Right atrium auricular region (tissue), 2 donors: ENCODE data around the gene NPTX1. TPM values are rescaled to one million over a fixed set of nuclear protein-coding genes. Genes with fewer than 3 reads are reported as not detected.

Source experiments
- DNase-seq: peaks from one replicate; pipeline ENCODE4 v3.0.0-alpha.2; 2019; ENCODE audit warnings: low spot score
- H3K27ac ChIP-seq, 2 donors: fragments of 200-600 bp; sonication (generic); 1 replicate in 1 of 2; 2 replicates in 1 of 2; pipeline ENCODE4 v1.5.1; 2016 to 2019
- H3K27me3 ChIP-seq, 2 donors: fragments of 200-600 bp; sonication (generic); one replicate each; pipeline versions ENCODE4 v1.5.1 to v1.6.0; 2017 to 2019
- H3K36me3 ChIP-seq: fragments of 200-600 bp; sonication (generic); one replicate; pipeline ENCODE4 v1.5.1; 2016
- H3K4me1 ChIP-seq, 2 donors: fragments of 200-600 bp; sonication (generic); one replicate each; pipeline versions ENCODE4 v1.5.1 to v1.6.0; 2017 to 2019
- H3K4me3 ChIP-seq, 2 donors: fragments of 200-600 bp; sonication (generic); 1 replicate in 1 of 2; 2 replicates in 1 of 2; pipeline ENCODE4 v1.5.1; 2017 to 2019; ENCODE audit warnings: mild to moderate bottlenecking in 1 of 2, moderate library complexity in 1 of 2
- H3K9me3 ChIP-seq, 2 donors: fragments of 200-600 bp; sonication (generic); one replicate each; pipeline ENCODE4 v1.5.1; 2019
- total RNA-seq, 2 donors: library from RNA; depleted of rRNA; stranded (reverse); fragments of >200 nt; gene quantifications; one replicate each; pipeline ENCODE4 v1.1.0, GENCODE V29; 2016
- TF ChIP-seq, protein P1 (sequence below), 2 donors: fragments of 200-600 bp; sonication (generic); IDR thresholded peaks; one replicate each; pipeline ENCODE4 v1.5.1; 2019; ENCODE audit warnings: antibody characterized with exemption in 2 of 2

Gene NPTX1
- total RNA-seq, 2 donors from 2014 or later: not detected

DNA sequence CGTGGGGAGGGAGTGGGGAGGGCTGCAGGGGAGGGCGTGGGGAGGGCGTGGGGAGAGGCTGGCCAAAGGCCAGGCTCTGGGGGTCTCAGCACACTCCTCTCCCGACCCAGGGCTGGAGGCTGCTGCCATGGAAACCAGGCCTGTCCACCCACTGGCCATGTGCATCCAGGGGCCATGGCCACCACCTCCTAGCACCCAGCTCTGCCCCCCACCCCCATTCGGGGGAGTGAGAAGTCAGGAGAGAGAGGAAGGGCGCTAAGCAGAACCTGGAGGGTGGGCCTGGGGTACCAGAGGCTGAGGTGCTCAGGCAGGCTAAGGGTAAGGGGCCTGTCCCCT lies 31.8 kb downstream of the NPTX1 start:
- TF ChIP-seq, protein P1, sequence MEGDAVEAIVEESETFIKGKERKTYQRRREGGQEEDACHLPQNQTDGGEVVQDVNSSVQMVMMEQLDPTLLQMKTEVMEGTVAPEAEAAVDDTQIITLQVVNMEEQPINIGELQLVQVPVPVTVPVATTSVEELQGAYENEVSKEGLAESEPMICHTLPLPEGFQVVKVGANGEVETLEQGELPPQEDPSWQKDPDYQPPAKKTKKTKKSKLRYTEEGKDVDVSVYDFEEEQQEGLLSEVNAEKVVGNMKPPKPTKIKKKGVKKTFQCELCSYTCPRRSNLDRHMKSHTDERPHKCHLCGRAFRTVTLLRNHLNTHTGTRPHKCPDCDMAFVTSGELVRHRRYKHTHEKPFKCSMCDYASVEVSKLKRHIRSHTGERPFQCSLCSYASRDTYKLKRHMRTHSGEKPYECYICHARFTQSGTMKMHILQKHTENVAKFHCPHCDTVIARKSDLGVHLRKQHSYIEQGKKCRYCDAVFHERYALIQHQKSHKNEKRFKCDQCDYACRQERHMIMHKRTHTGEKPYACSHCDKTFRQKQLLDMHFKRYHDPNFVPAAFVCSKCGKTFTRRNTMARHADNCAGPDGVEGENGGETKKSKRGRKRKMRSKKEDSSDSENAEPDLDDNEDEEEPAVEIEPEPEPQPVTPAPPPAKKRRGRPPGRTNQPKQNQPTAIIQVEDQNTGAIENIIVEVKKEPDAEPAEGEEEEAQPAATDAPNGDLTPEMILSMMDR (IDR thresholded peaks at IDR 0.05): no peak
- Histone ChIP-seq H3K9me3 (no peaks in the 10 kb centered on the region), H3K4me1 (no peaks in the 10 kb centered on the region), H3K4me3 (no peak overlapping the region), H3K27me3 (no peaks in the 10 kb centered on the region), H3K36me3 (no peaks in the 10 kb centered on the region), H3K27ac (no peak overlapping the region)
- no peak for DNase-seq

DNA sequence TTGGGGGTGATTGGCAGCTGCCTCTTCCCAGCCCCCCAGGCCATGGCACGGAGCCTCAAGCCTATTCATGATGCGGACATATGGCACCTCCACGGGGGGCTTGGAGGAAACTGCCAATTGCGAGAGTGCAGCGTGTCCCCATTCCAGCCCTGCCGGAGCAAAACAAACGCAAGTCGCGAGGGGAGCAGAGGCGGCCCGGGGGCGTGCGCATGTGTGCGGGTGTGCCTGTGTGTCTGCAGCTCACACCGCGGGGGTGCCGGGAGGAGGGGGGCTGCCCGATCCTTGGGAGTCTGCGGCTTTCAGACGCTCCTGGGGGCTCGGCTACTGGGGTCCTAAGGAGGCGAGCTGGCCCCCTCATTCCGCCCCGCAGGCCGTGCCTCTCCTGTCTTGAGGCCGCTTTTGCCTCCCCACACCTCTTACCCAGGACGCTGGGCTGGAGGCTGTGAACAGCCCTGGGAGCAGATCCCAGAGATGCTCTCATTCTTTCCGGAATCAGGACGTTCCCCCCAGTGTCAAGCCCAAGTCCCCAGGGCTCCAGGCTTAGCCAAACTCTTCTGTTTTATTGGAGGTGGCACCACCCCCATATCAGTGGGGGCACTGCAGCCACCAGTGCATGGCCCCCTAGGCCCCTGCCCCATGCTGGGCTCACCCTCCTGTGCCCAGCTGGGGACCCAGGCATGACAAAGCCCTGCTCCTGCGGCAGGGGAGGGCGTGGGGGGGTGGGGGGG lies 32.3 kb downstream of the NPTX1 start:
- TF ChIP-seq, protein P1 (IDR thresholded peaks at IDR 0.05): no peak
- no peaks in the 10 kb centered on the region for H3K4me1 ChIP-seq
- H3K36me3 ChIP-seq: no peaks in the 10 kb centered on the region
- H3K9me3 ChIP-seq: no peaks in the 10 kb centered on the region
- no peak overlapping the region for H3K4me3 ChIP-seq
- H3K27me3 ChIP-seq: no peaks in the 10 kb centered on the region
- no peak overlapping the region for H3K27ac ChIP-seq
- no peak for DNase-seq

DNA sequence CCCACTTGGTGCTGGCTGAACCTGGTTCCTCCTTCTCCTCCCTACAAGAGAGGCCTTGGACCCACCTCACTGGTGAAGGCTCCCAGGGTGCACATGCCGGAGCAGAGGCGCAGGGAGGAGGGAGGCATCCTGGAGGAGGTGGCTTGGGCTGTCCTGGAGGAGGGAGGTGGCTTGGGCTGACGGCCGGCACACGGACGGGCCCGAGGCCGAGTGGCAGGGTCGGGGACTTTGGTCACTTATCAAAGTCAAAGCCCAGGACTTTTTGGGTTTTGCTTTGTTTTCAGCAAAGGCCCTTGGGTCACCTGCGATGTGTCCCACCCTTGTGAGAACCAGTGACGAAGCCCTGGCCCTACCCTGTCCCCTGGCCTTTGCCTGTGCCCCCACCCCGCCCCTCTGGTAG lies 32.9 kb downstream of the NPTX1 start:
- H3K4me3 ChIP-seq: no peak overlapping the region
- H3K4me1 ChIP-seq: no peaks in the 10 kb centered on the region
- H3K9me3 ChIP-seq: no peaks in the 10 kb centered on the region
- no peaks in the 10 kb centered on the region for H3K27me3 ChIP-seq
- no peak for DNase-seq
- no peaks in the 10 kb centered on the region for H3K36me3 ChIP-seq
- H3K27ac ChIP-seq: no peak overlapping the region
- TF ChIP-seq, protein P1 (IDR thresholded peaks at IDR 0.05): no peak

DNA sequence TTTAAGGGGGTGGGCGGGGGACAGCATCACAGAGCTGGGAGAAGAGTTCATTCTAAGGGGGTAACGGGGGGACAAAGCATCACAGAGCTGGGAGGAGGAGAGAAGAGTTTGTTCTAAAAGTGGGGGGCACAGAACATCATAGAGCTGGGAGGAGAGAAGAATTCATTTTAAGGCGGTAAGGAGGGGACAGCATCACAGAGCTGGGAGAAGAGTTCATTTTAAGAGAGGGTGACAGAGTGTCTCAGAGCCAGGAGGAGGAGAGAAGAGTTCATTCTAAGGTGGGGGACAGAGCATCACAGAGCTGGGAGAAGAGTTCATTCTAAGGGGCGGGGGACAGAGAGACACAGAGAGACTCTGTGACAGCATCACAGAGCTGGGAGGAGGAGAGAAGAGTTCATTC lies 33.6 kb downstream of the NPTX1 start:
- H3K9me3 ChIP-seq: no peaks in the 10 kb centered on the region
- H3K4me3 ChIP-seq: no peak overlapping the region
- no peak for DNase-seq
- no peak overlapping the region for H3K27ac ChIP-seq
- TF ChIP-seq, protein P1 (IDR thresholded peaks at IDR 0.05): no peak
- H3K36me3 ChIP-seq: no peaks in the 10 kb centered on the region
- H3K4me1 ChIP-seq: no peaks in the 10 kb centered on the region
- no peaks in the 10 kb centered on the region for H3K27me3 ChIP-seq

DNA sequence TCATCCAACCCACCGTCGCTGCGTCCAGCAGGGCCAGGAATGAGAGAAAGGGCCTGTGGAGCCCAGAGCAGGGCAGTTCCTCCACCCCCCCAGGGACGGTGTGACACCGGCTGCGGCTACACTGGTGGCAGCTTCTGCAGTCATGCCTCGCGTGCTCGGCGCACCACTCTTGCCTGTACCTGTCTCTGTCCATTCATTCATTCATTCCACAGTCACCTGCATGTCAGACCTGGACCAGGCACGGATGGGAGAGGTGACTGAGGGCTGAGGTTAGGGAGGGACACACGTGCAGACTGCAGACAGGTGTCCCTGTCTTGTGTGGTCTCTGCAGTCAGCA lies 34.1 kb downstream of the NPTX1 start:
- H3K4me1 ChIP-seq: no peaks in the 10 kb centered on the region
- no peak overlapping the region for H3K4me3 ChIP-seq
- TF ChIP-seq, protein P1 (IDR thresholded peaks at IDR 0.05): no peak
- H3K36me3 ChIP-seq: no peaks in the 10 kb centered on the region
- no peak overlapping the region for H3K27ac ChIP-seq
- no peaks in the 10 kb centered on the region for H3K9me3 ChIP-seq
- DNase-seq: no peak
- no peaks in the 10 kb centered on the region for H3K27me3 ChIP-seq
